NT2/D1 (cell line): ENCODE measurements around the gene MSH6.

Experiments used
- DNase-seq: peaks from one replicate; pipeline ENCODE4 v3.0.0-alpha.2; 2011; ENCODE audit warnings: low read depth, low spot score
- H3K27me3 ChIP-seq: 2 replicates; pipeline ENCODE4 v1.6.0; 2011; ENCODE audit warnings: mild to moderate bottlenecking; ENCODE audit not compliant: insufficient read length, insufficient read depth
- H3K36me3 ChIP-seq: 2 replicates; pipeline ENCODE4 v1.6.1; 2011; ENCODE audit warnings: mild to moderate bottlenecking, low read length, mixed read lengths; ENCODE audit not compliant: insufficient read depth, insufficient read length
- H3K4me1 ChIP-seq: 2 replicates; pipeline ENCODE4 v1.5.1; 2011; ENCODE audit not compliant: insufficient read depth, insufficient read length
- H3K4me3 ChIP-seq: 2 replicates; pipeline ENCODE4 v1.5.1; 2011; ENCODE audit warnings: low read depth; ENCODE audit not compliant: insufficient read length
- H3K9ac ChIP-seq: 2 replicates; pipeline ENCODE4 v1.6.0; 2011; ENCODE audit warnings: low read depth; ENCODE audit not compliant: insufficient read length
- H3K9me3 ChIP-seq: 2 replicates; pipeline ENCODE4 v1.5.1; 2011; ENCODE audit warnings: mild to moderate bottlenecking, low read length; ENCODE audit not compliant: insufficient read depth
- SUZ12 ChIP-seq: IDR thresholded peaks from 2 replicates; pipeline ENCODE4 v1.6.1; 2011; ENCODE audit not compliant: insufficient read length, insufficient read depth; ENCODE audit errors: extremely low read depth
- YY1 ChIP-seq: IDR thresholded peaks from 2 replicates; pipeline ENCODE4 v1.6.1; 2011; ENCODE audit not compliant: insufficient read length, insufficient read depth
- ZNF274 ChIP-seq: IDR thresholded peaks from 2 replicates; pipeline ENCODE4 v1.6.1; 2011; ENCODE audit warnings: mild to moderate bottlenecking, low read depth, low read length

Gene MSH6

GRCh38 chr2:47819834-47820233 is 36.9 kb downstream of the MSH6 start:
- no peaks in the 10 kb centered on the region for H3K9me3 ChIP-seq
- H3K9ac ChIP-seq, result no peak overlapping the region
- no peak overlapping the region for H3K4me3 ChIP-seq
- TF ChIP-seq YY1 (no peak), SUZ12 (no peak)
- H3K27me3 ChIP-seq, result no peaks in the 10 kb centered on the region
- H3K4me1 ChIP-seq, result no peaks in the 10 kb centered on the region
- H3K36me3 ChIP-seq, result peaks cover 61% of the 10 kb centered on the region
- no peak for DNase-seq

- H3K9ac ChIP-seq, result no peak overlapping the region
- no peaks in the 10 kb centered on the region for H3K9me3 ChIP-seq
- H3K27me3 ChIP-seq, result no peaks in the 10 kb centered on the region
- TF ChIP-seq SUZ12 (no peak), YY1 (no peak), ZNF274 (no peak)
- H3K4me3 ChIP-seq, result no peak overlapping the region
- H3K36me3 ChIP-seq, result peaks cover 43% of the 10 kb centered on the region
- H3K4me1 ChIP-seq, result no peaks in the 10 kb centered on the region
- no peak for DNase-seq
Measured at GRCh38 chr2:47822518-47822917, 39.6 kb downstream of the MSH6 start.

- no peak for TF ChIP-seq YY1
- DNase-seq, result no peak
- Histone ChIP-seq H3K9me3 (no peaks in the 10 kb centered on the region), H3K36me3 (peaks cover 61% of the 10 kb centered on the region), H3K4me1 (no peaks in the 10 kb centered on the region), H3K27me3 (no peaks in the 10 kb centered on the region), H3K4me3 (no peak overlapping the region), H3K9ac (no peak overlapping the region)
Measured at GRCh38 chr2:47833516-47833968, 50.6 kb downstream of the MSH6 start.

GRCh38 chr2:47838249-47838648 is 55.3 kb downstream of the MSH6 start:
- no peak for DNase-seq
- no peak for TF ChIP-seq YY1
- no peak for TF ChIP-seq SUZ12
- TF ChIP-seq ZNF274, result no peak
- Histone ChIP-seq H3K4me1 (no peaks in the 10 kb centered on the region), H3K27me3 (no peaks in the 10 kb centered on the region), H3K9ac (no peak overlapping the region), H3K9me3 (no peaks in the 10 kb centered on the region), H3K4me3 (no peak overlapping the region), H3K36me3 (peaks cover 40% of the 10 kb centered on the region)

GRCh38 chr2:47838686-47839085 is 55.7 kb downstream of the MSH6 start:
- Histone ChIP-seq H3K36me3 (peaks cover 36% of the 10 kb centered on the region), H3K9ac (no peak overlapping the region), H3K9me3 (no peaks in the 10 kb centered on the region), H3K4me1 (no peaks in the 10 kb centered on the region), H3K4me3 (no peak overlapping the region), H3K27me3 (no peaks in the 10 kb centered on the region)
- no peak for TF ChIP-seq ZNF274
- no peak for DNase-seq

- H3K27me3 ChIP-seq, result no peaks in the 10 kb centered on the region
- no peaks in the 10 kb centered on the region for H3K9me3 ChIP-seq
- H3K4me3 ChIP-seq, result no peak overlapping the region
- peaks cover 5% of the 10 kb centered on the region for H3K36me3 ChIP-seq
- no peak for TF ChIP-seq ZNF274
- TF ChIP-seq YY1, result no peak
- no peak for TF ChIP-seq SUZ12
- no peak overlapping the region for H3K9ac ChIP-seq
- no peak for DNase-seq
- H3K4me1 ChIP-seq, result no peaks in the 10 kb centered on the region
Measured at GRCh38 chr2:47842846-47843245, 59.9 kb downstream of the MSH6 start.

GRCh38 chr2:47843407-47843806 is 60.5 kb downstream of the MSH6 start:
- H3K9me3 ChIP-seq, result no peaks in the 10 kb centered on the region
- H3K4me1 ChIP-seq, result no peaks in the 10 kb centered on the region
- H3K4me3 ChIP-seq, result no peak overlapping the region
- peaks cover 3% of the 10 kb centered on the region for H3K36me3 ChIP-seq
- DNase-seq, result no peak
- no peaks in the 10 kb centered on the region for H3K27me3 ChIP-seq
- no peak overlapping the region for H3K9ac ChIP-seq
- TF ChIP-seq SUZ12 (no peak), ZNF274 (no peak), YY1 (no peak)

GRCh38 chr2:47844162-47844561 is 61.2 kb downstream of the MSH6 start:
- H3K4me3 ChIP-seq, result no peak overlapping the region
- TF ChIP-seq ZNF274 (no peak), SUZ12 (no peak), YY1 (no peak)
- no peaks in the 10 kb centered on the region for H3K36me3 ChIP-seq
- no peak overlapping the region for H3K9ac ChIP-seq
- DNase-seq, result no peak
- no peaks in the 10 kb centered on the region for H3K4me1 ChIP-seq
- no peaks in the 10 kb centered on the region for H3K27me3 ChIP-seq
- no peaks in the 10 kb centered on the region for H3K9me3 ChIP-seq
